ENCODE results near the gene CACNA1C. TPM values are rescaled to one million over a fixed set of nuclear protein-coding genes. Genes with fewer than 3 reads are reported as not detected.

The CACNA1C gene
- total RNA-seq, 4 donors from 2014 or later = 2.9 to 5.3 (median 4.3) TPM

DNA sequence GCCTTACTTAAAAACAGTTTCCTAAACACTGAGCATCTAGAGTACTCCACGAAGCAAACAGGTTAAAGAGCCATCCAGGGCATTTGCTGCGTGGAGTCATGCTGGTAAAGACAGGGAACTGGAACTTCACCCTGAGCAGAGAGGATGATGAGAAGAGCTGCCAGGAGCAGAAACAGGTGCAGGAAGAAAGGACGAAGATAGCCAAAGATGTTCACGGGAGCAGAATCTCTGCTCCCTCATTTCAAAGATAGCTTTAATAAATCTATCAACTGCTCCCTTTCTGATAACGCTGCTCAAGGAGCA is 461.2 kb downstream of the CACNA1C start:
- TF ChIP-seq, protein P1, sequence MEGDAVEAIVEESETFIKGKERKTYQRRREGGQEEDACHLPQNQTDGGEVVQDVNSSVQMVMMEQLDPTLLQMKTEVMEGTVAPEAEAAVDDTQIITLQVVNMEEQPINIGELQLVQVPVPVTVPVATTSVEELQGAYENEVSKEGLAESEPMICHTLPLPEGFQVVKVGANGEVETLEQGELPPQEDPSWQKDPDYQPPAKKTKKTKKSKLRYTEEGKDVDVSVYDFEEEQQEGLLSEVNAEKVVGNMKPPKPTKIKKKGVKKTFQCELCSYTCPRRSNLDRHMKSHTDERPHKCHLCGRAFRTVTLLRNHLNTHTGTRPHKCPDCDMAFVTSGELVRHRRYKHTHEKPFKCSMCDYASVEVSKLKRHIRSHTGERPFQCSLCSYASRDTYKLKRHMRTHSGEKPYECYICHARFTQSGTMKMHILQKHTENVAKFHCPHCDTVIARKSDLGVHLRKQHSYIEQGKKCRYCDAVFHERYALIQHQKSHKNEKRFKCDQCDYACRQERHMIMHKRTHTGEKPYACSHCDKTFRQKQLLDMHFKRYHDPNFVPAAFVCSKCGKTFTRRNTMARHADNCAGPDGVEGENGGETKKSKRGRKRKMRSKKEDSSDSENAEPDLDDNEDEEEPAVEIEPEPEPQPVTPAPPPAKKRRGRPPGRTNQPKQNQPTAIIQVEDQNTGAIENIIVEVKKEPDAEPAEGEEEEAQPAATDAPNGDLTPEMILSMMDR (IDR thresholded peaks at IDR 0.05; ENCODE audit: low read depth) = no peak

DNA sequence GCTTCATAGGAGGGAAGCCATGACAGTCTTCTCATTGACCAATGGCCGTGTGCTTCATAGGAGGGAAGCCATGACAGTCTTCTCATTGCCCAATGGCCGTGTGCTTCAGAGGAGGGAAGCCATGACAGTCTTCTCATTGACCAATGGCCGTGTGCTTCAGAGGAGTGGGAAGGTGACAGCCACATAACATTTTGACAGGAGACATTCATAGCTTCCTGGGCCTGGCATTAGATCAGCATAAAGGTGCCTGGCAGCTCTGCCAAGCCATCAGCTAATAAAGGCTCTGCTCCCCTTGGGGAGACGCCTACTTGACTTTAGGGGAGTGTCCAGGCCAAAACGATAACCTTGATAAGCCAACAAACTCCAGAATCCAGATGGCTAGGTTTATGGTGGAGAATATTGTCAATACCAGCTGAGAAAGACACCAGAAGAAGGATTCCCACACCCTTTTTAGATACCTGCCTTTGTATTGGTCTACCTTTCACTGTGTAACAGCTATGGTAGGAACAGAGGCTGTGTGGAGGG is 468.0 kb downstream of the CACNA1C start:
- TF ChIP-seq, protein P1 (IDR thresholded peaks at IDR 0.05; ENCODE audit: low read depth) = no peak

- TF ChIP-seq, protein P1 (IDR thresholded peaks at IDR 0.05; ENCODE audit: low read depth) = no peak
These were observed 470.5 kb downstream of the CACNA1C start for GRCh38 chr12:2523317-2523716.

- TF ChIP-seq, protein P1 (IDR thresholded peaks at IDR 0.05; ENCODE audit: low read depth) = no peak
These were observed 471.1 kb downstream of the CACNA1C start for GRCh38 chr12:2523844-2524243.

DNA sequence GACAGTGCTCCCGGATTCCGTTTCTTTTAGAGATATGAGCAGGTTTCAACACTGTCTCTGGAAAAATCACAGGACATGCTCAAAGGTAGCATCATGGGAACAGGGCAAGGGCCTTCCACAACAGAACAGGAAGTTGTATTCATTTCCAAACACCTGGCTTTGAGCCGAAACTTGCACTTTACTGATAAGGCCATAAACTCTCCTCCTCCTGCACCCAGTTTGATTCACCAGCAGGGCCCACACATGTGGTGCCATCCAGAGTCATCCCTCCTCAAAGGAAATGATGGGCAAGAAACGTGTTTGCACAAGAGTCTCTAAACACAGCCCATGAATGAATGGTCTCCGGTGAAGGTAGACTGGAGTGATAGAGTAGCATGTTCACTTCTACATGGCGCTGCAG is 473.6 kb downstream of the CACNA1C start:
- TF ChIP-seq, protein P1 (IDR thresholded peaks at IDR 0.05; ENCODE audit: low read depth) = no peak

GRCh38 chr12:2528001-2528400 is 475.2 kb downstream of the CACNA1C start:
- TF ChIP-seq, protein P1 (IDR thresholded peaks at IDR 0.05; ENCODE audit: low read depth) = no peak

GRCh38 chr12:2529807-2530206 is 477.0 kb downstream of the CACNA1C start:
- TF ChIP-seq, protein P1 (IDR thresholded peaks at IDR 0.05; ENCODE audit: low read depth) = no peak
